IMR-90 (cell line): Measurements from ENCODE around the gene EXOC6B.

Experiments
- MXI1 ChIP-seq: IDR thresholded peaks from 2 replicates; pipeline ENCODE4 v1.6.1; 2012; ENCODE audit warnings: low read depth, mild to moderate bottlenecking, low read length, moderate library complexity, borderline replicate concordance
- NFE2L2 ChIP-seq: fragments of 150-350 bp; IDR thresholded peaks from 2 replicates; pipeline ENCODE4 v1.6.1; 2016; ENCODE audit warnings: low read depth, mild to moderate bottlenecking, low read length
- POLR2A ChIP-seq: IDR thresholded peaks from 2 replicates; pipeline ENCODE4 v1.6.1; 2012; ENCODE audit warnings: mild to moderate bottlenecking, low read depth, low read length
- RCOR1 ChIP-seq: IDR thresholded peaks from 2 replicates; pipeline ENCODE4 v1.6.1; 2012; ENCODE audit warnings: mild to moderate bottlenecking, low read length, improper control_type of control experiment; ENCODE audit not compliant: insufficient replicate concordance
- TF ChIP-seq, protein P1 (sequence below): fragments of 150-350 bp; IDR thresholded peaks from 2 replicates; pipeline ENCODE4 v1.6.1; 2016; ENCODE audit warnings: low read depth, mild to moderate bottlenecking, low read length, moderate library complexity, borderline replicate concordance
- TF ChIP-seq, protein P2 (sequence below): conservative IDR thresholded peaks from 2 replicates; pipeline ENCODE4 v1.5.1; 2012; ENCODE audit warnings: mild to moderate bottlenecking, low read depth, low read length, improper control_type of control experiment

GRCh38 chr2:72148837-72149555 lies 676.8 kb downstream of the EXOC6B start:
- TF ChIP-seq MXI1 (no peak), POLR2A (no peak), RCOR1 (no peak), NFE2L2 (no peak)
- TF ChIP-seq, protein P1, sequence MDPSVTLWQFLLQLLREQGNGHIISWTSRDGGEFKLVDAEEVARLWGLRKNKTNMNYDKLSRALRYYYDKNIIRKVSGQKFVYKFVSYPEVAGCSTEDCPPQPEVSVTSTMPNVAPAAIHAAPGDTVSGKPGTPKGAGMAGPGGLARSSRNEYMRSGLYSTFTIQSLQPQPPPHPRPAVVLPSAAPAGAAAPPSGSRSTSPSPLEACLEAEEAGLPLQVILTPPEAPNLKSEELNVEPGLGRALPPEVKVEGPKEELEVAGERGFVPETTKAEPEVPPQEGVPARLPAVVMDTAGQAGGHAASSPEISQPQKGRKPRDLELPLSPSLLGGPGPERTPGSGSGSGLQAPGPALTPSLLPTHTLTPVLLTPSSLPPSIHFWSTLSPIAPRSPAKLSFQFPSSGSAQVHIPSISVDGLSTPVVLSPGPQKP = no peak
- TF ChIP-seq, protein P2, sequence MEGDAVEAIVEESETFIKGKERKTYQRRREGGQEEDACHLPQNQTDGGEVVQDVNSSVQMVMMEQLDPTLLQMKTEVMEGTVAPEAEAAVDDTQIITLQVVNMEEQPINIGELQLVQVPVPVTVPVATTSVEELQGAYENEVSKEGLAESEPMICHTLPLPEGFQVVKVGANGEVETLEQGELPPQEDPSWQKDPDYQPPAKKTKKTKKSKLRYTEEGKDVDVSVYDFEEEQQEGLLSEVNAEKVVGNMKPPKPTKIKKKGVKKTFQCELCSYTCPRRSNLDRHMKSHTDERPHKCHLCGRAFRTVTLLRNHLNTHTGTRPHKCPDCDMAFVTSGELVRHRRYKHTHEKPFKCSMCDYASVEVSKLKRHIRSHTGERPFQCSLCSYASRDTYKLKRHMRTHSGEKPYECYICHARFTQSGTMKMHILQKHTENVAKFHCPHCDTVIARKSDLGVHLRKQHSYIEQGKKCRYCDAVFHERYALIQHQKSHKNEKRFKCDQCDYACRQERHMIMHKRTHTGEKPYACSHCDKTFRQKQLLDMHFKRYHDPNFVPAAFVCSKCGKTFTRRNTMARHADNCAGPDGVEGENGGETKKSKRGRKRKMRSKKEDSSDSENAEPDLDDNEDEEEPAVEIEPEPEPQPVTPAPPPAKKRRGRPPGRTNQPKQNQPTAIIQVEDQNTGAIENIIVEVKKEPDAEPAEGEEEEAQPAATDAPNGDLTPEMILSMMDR = no peak
